ENCODE measurements around the gene PSPH.
"Not testable (repeated sequence)": the region's sequence is repeated elsewhere in the genome, so short reads cannot be mapped to it uniquely, and the experiment has no call there.

The PSPH gene

DNA sequence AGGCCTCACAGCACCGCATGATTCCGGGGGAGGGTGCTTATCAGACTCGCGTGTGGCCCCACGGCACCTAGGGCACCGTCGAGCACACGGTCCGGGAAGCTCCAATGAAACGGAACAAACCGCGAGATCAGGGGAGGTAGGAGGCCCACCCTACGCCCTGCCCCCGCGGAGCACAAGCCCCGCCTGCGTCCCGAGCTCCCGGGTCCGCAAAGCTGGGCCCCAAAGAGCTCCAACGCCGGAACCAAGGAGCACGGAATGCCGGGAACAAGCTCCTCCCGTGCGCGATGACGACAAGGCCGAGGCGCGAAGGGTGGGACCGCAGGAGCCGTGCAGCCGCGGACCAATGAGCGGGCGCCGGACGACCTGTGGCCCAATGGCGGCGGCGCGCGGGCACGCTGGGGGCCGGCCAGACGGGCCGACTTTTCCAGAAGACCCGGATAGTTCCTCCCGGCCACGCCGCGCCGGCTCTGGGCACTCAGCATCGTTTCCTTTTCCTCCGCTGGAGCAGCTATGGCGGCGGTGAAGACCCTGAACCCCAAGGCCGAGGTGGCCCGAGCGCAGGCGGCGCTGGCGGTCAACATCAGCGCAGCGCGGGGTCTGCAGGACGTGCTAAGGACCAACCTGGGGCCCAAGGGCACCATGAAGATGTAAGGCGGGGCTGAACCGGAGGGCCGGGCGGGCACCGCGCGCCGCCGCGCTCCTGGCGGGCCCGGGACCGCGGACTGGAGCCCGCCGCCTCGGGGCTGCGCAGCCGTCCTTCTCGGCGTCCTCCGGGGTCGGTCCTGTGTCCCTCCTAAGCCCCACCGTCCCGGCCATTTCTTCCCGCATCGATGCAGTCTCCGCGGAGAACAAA, at the start of gene PSPH, which contains the start of gene CCT6A:
PSPH (minus strand) TSS at position 106 of the 853 bp plus-strand sequence. CDS start 30,232 bp downstream, outside the sequence.
CCT6A (plus strand) TSS at position 427 of the 853 bp plus-strand sequence; CDS start at position 511, 84 bp downstream.
- DNase-seq (ENCODE audit: low read depth in 3 of 3), result peak; percentile 85 to 90 (median 89)

DNA sequence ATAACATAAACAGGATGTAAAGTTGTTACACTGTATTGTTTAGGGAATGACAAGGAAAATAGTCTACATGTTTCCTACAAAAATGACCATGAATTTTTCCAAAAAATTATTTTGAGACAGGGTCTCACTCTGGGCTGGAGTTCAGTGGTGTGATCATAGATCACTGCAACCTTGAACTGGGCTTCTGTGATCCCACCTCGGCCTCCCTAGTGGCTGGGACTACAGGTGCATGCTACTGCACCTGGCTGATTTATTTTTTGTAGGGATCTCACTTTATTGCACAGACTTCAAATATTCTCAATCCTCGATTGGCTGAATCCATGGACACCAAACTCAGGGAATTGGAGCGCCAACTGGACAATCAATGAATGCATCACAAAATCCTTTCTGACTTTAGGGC, 48.4 kb upstream of the PSPH start:
- DNase-seq (ENCODE audit: low read depth in 3 of 3), result no peak

DNA sequence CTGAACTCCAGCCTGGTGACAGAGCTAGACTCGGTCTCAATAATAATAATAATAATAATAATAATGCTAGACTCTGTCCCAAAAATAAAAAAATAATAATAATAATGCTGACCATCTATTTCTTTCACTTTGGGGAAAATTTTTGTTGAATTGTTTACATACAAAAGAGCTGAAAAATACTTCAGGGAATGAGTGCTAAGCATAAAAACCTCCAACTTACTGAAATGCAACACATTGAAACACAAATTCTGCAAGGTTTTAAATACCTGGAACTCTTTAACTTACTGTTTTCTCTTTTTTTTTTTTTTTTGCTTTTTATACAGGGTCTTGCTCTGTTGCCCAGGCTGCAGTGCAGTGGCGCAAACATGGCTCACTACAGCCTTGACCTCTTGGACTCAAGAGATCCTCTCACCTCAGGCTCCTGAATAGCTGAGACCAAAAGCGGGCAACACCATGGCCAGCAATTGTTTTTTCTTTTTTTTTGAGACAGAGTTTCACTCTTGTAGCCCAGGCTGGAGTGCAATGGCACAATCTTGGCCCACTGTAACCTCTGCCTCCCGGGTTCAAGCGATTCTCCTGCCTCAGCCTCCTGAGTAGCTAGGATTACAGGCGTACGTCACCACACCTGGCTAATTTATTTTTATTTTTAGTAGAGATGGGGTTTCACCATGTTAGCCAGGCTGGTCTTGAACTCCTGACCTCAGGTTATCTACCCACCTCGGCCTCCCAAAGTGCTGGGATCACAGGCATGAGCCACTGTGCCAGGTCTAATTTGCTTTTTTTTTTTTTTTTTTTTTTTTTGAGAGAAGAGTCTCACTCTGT, 47.2 kb upstream of the PSPH start:
- not testable (repeated sequence) for DNase-seq (ENCODE audit: low read depth in 3 of 3)

DNA sequence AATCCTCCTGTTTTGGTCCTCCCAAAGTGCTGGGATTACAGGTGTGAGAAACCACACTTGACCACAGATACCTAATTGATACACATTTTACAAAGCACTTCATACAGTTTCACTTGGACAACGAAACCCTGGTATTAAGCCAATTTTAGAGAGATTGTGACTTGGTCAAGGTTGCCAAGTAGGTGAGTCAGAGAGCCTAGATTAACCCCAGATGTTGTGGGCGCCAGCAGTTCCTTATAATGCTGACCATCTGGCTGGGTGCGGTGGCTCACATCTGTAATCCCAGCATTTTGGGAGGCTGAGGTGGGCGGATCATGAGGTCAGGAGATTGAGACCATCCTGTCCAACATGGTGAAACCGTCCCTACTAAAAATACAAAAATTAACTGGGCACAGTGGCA, 46.5 kb upstream of the PSPH start:
- DNase-seq (ENCODE audit: low read depth in 3 of 3), result no peak

DNA sequence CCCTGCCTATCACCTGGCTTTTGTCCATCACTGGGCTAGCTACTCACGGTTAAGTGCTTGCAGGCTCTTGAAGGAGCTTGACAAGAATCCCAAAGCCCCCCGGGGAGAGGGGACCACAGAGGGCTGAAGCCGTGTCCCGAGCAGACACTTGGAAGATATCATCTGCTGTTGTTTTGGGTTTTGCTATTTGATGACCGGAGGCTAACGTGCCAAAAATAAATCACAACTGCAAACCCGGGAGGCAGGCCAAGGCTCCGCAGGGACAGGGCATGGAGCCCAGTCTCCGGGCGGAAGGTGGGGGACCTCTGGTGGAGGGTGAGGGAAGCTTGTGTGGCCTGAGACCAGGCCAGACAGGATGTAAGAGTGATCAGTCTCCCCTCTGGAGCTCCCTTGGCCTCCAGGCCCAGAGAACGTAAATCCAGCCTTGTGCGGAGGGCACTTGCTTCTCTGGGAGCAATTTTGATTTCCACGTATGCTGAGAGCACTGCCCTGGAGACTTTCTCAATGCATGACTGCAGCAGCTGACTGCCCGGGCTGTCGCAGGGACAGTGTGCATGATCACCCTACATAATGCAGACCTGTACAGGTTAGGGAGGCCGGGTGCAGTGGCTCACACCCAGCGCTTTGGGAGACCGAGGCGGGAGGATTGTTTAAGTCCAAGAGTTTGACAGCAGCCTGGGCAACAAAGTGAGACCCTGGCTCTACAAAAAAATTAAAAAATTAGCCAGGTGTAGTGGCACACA, 41.7 kb upstream of the PSPH start, which contains the start of gene PHKG1:
PHKG1 (minus strand) TSS at position 164 of the 743 bp plus-strand sequence. CDS start 4,011 bp downstream, outside the sequence.
- DNase-seq (ENCODE audit: low read depth in 3 of 3), result no peak

DNA sequence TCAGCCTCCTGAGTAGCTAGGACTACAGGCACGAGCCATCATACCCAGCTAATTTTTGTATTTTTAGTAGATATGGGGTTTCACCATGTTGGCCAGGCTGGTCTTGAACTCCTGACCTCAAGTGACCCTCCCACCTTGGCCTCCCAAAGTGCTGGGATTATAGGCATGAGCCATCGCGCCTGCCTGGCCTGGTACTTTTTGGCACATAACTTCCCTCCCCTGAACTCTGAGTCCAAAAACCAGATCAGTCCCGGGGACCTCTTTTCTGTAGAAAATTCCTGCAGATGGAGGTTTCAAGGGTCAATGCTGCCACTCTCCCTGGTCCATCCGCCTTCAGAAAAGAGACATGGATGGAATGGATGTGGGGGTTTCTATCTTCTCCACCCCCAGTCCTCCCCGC, 41.1 kb upstream of the PSPH start:
- not testable (repeated sequence) for DNase-seq (ENCODE audit: low read depth in 3 of 3)

DNA sequence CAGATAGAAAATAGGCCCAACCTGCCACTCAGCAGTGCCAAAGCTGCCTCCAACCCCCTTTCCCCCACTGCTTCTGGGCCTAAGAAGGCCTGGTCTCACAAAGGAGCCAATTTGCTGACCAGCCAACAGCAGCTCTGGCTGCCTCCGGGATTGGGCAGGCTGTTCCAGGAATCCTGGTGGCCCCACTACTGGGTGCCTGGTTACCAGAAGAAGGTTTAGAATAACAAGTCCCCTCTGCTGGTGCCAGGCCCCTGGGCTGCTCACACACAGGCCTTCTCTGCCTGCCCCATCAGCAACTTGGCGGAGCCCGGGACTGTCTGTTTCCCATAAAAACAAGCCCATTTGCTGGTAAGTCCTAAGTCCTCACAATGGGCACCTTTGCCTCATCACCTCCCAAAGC, 40.3 kb upstream of the PSPH start:
- no peak for DNase-seq (ENCODE audit: low read depth in 3 of 3)

DNA sequence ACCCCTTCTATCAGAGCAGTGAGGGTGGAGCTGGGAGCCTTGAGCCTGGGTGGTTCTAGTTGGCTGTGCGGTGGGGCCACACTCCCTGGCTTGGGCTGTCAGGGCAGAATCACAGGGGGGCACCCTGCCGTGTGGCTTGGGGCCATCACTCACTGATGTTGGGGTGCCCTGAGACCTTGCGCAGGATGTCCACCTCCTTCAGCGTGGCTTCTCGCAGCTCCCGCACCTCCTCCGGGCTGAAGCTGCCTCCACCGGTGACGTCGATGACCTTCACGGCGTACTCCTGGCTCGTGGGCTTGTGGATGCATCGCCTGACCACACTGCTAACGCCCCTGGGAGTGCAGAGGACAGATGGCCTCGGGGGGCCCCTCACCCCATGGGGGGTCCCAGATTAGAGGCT, 36.2 kb upstream of the PSPH start:
- DNase-seq (ENCODE audit: low read depth in 3 of 3), result no peak

DNA sequence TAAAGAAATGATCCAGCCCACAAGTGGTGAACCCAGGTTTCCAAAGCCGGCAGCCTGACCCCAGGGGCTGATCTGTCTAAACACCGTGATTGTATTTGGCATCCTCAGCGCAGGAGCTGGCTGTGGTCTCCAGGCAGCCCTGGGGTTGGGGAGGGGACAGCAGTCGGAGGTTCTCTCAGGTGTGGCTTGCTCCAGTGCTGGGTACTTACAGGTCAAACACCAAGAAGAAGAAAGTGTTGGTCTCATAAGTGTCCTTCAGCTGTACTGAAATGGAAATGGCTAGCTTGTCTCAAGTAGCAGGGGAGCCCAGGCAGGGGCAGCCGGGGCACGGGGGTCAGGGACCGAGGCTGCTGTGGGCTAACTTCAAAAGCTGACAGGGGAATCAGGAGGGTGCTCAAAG, 35.5 kb upstream of the PSPH start:
- no peak for DNase-seq (ENCODE audit: low read depth in 3 of 3)

DNA sequence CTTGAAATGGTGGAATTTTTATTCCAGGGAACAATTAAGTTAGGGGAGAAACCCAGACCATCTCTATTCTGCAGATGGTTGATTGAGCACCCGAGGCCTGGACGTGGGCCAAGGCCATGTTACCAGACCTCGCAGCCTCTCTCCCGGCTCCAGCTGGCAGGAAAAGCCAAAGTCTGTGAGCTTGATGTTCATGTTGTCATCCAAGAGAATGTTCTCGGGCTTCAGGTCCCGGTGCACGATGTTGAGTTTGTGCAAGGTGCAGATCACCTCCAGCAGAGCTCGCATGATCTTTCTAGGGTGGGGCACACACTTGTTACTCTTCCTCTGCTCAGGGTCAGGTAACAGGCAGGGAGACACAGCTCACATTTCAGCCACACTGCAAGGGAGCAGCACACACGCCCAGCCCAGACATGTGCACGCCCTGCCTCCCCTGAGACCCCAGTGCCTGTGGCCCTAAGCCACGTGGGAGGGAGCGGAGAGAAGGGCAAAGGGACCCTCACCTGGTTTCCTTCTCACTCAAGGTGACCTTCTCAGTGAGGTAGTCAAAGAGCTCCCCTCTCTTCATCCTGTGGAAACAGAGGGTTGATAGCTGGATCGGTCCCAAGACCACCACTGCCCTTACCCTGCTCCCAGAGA, 32.0 kb upstream of the PSPH start:
- no peak for DNase-seq (ENCODE audit: low read depth in 3 of 3)

DNA sequence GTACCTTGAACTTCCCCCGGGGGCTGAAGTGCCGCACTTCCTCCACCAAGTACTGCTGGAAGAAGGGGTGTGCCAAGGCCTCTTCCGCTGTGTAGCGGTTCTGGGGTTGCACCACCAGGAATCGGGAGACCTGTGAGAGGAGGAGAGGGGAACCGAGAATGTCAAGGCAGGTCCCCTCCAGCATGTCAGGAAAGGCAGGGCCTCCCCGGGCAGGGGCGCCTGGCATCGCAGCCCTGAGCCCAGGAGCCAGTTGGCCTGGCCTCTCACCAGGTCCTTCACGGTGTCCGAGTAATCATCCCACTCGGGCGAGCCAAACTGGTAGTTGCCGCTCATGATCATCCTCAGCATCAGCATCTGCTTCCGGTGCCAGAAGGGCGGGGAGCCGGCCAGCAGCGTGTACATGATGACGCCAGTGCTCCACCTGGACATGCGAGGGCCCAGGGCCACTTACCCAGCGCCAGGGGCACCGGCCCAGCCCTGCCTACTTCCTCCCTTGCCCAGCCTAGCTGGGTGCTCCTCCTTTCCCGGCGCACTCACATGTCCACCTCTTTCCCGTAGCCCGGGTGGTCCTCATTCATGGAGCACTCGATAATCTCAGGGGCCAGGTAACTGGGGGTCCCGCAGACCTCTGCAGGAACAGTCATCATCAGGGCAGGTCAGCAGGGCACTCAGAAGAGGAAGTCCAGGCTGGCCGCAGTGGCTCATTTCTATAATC, 30.5 kb upstream of the PSPH start:
- no peak for DNase-seq (ENCODE audit: low read depth in 3 of 3)

DNA sequence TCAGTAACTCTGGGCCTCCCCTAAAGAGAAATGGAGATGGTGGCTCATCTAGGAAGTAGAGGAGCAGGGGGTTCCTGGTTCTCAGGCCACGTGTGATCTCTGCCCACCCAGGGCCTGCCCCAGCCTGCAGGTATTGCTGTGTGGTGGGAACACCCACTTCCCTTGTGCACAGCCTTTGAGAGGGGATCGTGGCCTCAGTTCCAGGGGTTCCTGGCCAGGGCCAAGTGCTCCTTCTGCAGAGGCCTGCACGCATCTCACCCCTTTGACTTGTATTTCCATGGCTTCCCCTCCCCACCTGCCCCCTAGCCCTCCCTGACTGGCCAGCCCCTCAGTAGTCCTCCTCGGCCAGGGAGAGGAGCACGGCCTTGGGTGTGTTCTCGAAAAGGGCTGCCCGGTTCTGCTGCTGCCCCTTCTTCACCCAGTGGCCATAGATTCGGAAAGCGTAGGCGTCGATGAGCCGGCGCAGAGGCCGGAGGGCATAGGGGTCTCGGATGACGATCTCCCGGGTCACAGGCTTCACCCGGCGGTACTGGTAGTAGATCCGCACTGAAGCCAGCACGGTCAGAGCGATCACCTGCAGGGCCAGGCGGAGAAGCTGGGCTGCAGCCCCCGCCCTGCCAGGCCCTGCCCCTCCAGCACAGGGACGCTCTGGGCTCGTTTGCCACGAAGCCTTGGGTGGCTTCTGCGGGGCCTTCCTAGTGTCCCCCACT, 29.6 kb upstream of the PSPH start:
- DNase-seq (ENCODE audit: low read depth in 3 of 3), result not testable (repeated sequence)

DNA sequence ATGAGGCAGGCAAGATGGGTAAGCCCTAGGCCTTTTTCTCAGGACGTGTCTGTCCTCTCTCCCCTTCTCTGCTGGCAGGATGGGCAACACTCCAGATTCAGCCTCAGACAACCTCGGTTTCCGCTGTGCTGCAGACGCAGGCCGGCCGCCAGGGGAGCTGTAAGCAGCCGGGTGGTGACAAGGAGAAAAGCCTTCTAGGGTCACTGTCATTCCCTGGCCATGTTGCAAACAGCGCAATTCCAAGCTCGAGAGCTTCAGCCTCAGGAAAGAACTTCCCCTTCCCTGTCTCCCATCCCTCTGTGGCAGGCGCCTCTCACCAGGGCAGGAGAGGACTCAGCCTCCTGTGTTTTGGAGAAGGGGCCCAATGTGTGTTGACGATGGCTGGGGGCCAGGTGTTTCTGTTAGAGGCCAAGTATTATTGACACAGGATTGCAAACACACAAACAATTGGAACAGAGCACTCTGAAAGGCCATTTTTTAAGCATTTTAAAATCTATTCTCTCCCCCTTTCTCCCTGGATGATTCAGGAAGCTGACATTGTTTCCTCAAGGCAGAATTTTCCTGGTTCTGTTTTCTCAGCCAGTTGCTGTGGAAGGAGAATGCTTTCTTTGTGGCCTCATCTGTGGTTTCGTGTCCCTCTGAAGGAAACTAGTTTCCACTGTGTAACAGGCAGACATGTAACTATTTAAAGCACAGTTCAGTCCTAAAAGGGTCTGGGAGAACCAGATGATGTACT, 28.4 kb upstream of the PSPH start:
- no peak for DNase-seq (ENCODE audit: low read depth in 3 of 3)

DNA sequence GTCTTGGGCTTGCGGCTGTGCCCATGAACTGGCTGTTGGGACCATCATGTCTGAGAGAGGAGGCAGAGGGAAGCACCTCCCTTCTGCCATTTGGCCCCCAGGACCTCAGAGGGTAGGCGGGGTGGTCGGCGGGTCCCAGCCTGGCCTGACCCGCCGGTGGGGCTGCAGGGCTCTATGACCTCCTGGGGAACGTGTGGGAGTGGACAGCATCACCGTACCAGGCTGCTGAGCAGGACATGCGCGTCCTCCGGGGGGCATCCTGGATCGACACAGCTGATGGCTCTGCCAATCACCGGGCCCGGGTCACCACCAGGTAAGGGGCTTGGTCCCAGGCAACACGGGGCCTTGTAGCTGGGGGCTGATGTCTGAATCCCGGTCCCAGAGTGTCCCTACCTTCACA, 27.0 kb upstream of the PSPH start:
- DNase-seq (ENCODE audit: low read depth in 3 of 3), result no peak

DNA sequence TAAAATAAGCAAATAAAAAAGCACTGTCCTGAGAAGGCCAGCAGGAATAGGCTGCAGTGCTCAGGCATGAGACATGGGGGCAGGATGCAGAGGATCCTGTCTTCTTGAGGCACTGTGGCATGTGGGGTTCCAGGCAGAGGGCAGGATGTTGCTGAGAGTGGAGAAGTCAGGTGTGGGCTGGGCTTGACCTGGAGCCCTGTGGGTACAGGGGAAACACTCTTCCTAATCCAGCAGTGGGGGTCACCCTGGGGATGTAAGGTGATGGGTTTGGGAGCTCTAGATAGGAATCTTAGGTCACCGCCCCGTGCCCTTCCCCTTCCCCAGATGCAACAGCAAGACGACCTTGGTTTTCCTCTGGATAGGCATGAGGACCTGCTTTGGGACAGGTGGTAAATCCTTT, 26.4 kb upstream of the PSPH start:
- no peak for DNase-seq (ENCODE audit: low read depth in 3 of 3)

DNA sequence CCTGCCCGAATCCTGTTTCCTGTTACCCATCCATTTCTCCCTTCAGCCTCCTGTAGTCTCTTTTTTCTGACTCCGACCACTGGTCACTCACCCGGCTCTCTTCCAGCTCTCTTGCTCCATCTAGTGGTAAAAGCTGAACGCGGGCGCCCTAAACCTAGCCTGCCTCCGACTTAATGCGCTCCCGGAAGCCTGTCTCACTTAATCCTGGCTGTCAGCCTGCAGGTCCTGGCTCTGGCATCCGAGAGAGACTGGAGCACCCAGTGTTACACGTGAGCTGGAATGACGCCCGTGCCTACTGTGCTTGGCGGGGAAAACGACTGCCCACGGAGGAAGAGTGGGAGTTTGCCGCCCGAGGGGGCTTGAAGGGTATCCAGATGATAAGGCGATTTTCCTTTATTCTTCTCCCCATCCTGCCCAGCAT, 23.1 kb upstream of the PSPH start:
- DNase-seq (ENCODE audit: low read depth in 3 of 3), result peak; percentile 35 to 41 (median 41)

DNA sequence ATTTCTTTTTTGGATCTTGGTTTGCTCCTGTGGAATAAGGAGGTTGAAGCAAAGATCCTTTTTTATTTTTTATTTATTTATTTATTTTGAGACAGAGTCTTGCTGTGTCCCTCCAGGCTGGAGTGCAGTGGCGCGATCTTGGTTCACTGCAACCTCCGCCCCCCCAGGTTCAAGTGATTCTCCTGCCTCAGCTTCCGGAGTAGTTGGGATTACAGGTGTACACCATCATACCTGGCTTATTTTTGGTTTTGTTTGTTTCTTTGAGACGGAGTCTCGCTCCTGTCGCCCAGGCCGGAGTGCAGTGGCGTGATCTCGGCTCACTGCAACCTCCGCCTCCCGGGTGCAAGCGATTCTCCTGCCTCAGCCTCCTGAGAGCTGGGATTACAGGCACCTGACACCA, 15.1 kb upstream of the PSPH start:
- not testable (repeated sequence) for DNase-seq (ENCODE audit: low read depth in 3 of 3)

DNA sequence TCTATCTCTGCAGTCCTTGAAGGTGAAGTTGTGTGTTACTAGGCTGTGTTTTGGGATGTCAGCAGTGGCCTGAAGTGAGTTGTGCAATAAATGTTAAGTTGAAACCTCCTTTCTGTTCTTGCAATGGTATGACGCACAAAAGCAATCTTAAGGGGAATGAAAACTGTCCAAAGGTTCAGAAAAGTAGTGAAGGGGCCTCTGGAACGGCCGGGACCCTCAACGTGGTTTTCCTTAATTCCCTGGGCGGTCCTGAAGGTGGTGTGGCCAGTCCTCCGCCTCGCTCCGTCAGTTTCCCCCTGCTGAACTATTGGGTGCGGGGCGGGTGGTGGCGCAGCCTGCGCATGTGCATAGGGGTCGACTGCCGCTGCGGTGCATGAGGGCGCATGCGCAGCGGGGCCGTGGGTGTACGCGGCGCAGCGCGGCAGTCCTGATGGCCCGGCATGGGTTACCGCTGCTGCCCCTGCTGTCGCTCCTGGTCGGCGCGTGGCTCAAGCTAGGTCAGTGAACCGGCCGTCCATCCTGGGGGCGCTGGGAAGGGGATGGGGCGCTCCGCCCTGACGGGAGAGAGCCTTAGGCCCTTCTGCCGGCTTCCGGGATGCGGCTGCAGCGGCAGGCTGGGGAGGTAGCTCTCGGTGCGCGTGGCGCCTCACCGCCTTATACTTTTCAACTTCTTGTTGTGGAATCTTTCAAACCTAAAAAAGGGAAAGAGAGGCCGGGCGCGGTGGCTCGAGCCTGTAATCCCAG, 12.8 kb upstream of the PSPH start, which contains the start of gene SUMF2:
SUMF2 (plus strand) TSS at position 405 of the 744 bp plus-strand sequence; CDS start at position 431, 26 bp downstream.
- peak; percentile 82 to 91 (median 83) for DNase-seq (ENCODE audit: low read depth in 3 of 3)
